ENCODE results near the gene CDK17.

The CDK17 gene

DNA sequence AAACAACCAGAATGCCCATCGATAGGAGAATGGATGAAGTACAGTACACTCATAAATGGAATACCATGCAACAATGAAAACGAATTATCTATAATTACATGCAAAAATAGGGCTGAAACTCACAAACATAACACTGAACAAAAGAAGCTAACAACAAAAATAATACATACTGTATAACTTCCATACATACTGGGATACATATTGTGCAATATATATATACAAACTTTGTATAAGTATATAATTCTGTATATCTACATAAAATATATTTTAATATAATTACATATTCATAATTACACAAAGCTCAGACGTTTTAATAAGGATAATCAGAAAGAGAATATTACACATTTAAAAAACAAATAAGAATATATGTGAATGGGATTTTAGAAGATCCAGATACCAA is 90.2 kb downstream of the CDK17 start:
- no peak for DNase-seq

DNA sequence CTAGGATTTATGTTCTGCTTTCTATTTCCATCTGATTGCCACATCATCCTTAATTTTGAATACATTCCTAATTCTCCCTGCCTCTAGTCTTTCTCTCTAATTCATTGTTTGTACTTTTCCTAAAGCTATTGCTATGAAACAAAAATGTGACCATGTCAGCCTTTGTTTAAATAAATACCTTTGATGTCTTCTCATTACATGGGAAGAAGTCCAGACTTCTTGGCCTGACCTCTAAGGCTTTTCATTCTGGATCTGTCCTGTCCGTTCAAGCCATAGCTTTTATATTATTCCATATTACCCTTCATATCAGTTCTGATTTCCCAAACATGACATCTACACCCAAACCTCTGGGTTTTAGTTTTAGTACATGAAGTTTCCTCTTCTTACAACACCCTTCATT is 91.4 kb downstream of the CDK17 start:
- DNase-seq: no peak

- DNase-seq: no peak
Measured at GRCh38 chr12:96305665-96306064, 94.6 kb downstream of the CDK17 start.

DNA sequence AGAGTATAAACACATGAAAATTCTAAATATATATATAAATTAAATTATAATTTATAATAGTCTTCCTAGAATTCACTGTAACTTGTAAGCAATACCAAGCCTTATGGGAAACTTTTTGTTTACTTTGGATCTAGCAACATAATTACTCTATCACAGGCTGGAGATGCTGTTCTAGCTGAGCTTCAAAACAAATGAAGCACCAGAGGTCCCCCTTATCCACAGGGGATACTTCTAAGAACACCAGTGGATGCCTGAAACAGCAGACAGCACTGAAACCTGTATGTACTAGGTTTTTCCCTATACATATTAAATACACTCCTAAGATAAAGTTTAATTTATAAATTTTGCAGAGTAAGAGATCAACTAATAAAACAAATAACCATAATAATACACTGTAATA is 96.6 kb downstream of the CDK17 start:
- no peak for DNase-seq

GRCh38 chr12:96302687-96303310 is 97.4 kb downstream of the CDK17 start:
- DNase-seq: no peak

- DNase-seq: no peak
Measured at GRCh38 chr12:96301732-96302131, 98.5 kb downstream of the CDK17 start.

GRCh38 chr12:96300064-96300463 is 100.2 kb downstream of the CDK17 start:
- DNase-seq: no peak

DNA sequence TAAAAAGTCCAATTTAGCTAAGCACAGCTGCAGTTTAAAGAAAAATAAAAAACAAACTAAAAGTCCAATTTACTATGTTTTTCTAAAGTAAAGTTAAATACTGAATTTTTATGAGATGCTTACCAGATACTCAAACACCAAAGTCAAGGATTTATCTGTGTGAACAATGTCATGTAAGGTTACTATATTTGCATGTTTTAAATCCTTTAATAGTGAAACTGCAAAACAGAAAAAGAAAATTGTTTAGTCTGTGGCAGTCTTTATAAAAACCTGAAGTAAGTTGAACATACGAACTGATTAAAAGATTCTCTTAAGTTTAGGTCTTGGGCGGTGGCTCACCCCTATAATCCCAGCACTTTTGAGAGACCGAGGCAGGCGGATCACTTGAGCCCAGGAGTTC is 102.7 kb downstream of the CDK17 start:
- no peak for DNase-seq

DNA sequence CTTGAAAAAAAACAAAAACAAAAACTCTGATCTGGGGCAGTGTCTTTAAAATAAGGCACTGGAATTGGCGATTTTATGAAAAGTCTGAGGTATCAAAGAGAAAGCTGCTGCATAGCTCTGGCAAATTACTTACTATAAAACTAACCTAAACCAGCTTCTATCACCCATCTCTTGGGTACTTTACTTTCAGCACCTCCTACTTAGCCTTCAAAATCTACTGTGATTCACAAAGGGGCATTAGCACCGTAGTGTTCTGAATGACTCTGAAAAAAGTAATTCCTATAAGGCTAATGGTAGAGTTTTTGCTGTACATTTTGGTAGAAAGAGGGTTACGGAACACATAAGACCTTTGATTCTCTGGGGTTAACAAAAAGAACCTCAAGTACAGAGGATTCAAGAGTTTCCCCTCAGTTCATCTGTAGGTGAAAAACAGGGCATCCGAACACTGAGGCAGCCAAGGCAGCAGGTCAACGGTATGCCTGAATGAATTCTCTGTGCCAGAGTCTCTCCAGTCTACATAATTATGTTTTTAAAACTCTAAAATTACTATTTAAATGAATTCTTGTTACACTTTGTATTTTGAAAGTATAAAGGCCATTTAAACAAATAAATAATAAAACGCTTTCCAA is 104.6 kb downstream of the CDK17 start:
- DNase-seq: no peak

GRCh38 chr12:96294831-96295230 is 105.4 kb downstream of the CDK17 start:
- DNase-seq: no peak

- no peak for DNase-seq
Measured at GRCh38 chr12:96293093-96293492, 107.1 kb downstream of the CDK17 start.

GRCh38 chr12:96289067-96289466 is 111.2 kb downstream of the CDK17 start:
- no peak for DNase-seq

DNA sequence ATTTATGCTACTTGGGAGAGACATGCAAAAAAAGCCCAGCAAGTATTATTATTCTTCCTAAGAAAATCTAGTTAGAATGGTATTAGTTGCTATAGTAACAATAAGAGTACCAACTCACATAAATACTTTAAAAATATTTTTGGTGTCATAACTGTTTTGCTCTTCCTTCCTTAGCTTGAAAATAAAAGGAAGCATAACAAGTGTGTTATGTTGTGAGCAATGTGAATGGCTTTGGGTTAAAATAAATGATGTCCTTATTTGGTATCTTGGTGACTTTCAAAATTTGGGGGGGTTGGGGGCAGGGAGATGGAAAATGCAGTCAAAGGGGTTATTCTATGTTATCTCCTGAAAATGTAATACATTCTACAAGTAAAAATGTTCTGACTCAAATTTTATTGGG is 115.1 kb downstream of the CDK17 start:
- DNase-seq: no peak

GRCh38 chr12:96274331-96274730 is 125.9 kb downstream of the CDK17 start:
- no peak for DNase-seq

DNA sequence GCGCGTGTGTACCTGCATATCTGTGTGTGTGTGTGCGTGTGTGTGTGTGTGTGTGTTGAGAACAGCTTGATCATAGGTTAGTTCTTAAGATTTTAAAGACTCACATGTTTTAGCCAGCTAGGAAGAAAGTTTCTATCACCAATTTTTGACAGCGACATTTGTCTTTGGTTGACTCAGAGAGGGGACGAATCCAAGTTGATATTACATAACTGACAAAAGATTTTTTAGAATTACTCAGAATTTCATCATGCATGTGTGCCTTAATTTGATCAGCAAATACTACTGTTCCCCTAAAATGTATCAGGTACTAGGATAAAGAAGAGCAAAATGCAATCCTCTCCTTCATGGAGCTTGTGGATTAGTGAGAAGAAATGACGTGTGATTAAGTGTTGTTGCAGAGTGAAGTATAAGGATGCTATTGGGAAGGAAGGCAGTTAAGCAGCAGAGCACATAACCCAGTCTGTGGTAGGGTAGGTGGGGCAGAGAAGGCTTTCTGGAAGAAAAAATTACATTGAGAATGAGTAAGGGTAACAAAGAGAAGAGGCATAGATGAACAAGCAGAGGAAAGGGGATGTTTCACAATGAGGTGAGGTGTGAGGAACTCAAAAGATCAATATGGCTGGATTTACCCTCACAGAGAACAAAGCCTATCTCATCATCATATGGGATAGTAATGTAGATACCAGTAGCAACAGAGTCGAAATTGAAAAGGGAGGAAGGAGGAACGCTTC is 128.6 kb downstream of the CDK17 start:
- DNase-seq: no peak

GRCh38 chr12:96266238-96266637 is 134.0 kb downstream of the CDK17 start:
- no peak for DNase-seq

GRCh38 chr12:96265836-96266235 is 134.4 kb downstream of the CDK17 start:
- no peak for DNase-seq

DNA sequence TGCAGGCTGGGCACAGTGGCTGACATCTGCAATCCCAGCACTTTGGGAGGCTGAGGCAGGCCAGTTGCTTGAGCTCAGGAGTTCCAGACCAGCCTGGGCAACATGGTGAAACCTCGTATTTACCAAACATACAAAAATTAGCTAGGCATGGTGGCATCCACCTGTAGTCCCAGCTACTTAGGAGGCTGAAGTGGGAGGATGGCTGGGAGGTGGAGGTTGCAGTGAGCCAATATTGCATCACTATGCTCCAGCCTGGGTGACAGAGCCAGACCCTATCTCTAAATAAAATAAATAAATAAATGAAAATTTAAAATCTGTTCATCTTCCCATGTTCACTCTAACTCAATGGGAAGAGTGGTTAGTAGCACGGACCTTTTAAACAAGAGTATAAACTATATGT is 134.8 kb downstream of the CDK17 start:
- no peak for DNase-seq

DNA sequence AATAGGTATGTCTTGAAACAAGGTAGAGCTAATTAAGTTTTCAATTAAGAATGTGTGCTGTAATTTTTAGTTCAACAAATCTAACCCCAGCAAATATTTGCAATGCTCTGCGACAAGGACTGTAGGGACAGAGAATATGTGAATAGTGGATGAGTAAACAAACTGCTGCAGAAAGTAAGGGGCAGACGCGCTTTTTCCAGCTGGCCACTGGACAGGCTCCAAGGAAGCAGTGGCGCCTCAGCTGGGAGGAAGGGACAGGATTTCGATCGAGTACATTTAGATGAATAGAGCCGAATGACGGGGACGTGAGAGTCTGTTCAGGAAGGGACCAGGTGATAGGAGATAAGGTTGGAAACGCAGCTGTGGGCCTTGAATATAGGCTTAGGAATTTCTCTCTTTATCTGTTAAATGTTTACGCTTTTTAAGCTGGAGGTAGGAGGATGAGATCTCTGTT is 136.8 kb downstream of the CDK17 start:
- no peak for DNase-seq

GRCh38 chr12:96261557-96261956 is 138.7 kb downstream of the CDK17 start:
- no peak for DNase-seq

DNA sequence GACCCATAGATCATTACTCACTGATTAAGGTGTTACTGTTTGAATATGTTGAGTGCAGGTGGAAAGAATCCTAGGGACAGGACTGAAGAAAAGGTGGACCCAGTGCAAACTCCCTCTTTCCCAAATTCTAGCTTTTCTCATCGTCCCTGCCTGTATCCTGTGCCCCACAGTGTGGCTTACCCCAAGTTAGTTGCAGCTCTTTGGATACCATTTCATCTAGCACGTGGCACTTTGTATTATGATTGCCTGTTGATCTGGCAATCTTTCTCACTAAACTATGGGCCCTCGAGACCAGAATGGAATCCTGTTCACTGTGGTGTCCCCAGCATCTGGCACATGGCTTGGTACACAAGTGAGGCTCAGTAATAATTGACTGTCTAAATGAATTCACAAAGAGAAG is 139.6 kb downstream of the CDK17 start:
- no peak for DNase-seq

DNA sequence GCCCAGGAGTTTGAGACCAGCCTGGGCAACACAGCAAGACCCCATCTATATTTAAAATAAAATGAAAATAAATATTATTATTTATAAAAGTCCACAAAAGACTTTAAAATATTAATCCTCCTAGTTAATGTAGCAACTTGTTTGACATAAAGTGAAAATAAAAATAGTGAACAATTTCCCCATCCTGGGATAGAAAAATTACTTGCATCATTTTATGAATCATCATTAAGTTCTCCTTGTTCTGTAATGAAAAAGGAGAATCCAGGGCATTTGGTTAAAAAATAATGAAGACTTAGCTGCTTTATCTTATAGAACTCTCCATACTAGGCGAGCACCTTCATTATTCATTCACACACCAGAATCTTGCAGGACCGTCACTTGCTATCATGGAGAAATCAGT is 140.0 kb downstream of the CDK17 start:
- no peak for DNase-seq

- DNase-seq: no peak
Measured at GRCh38 chr12:96258104-96258961, 141.9 kb downstream of the CDK17 start.

All from NCI-H345 (cell line).